K562 (cell line): ENCODE results near the gene SPCS2. TPM values are rescaled to one million over a fixed set of nuclear protein-coding genes. Genes with fewer than 3 reads are reported as not detected.
A peak's percentile ranks its signal among the peaks of the same experiment; 100 is the strongest.

Experiments
- ATAC-seq: fragments of 200-7000 bp; cut with Tn5 transposase; 3 replicates; pipeline ENCODE4 v1.9.1; 2020; ENCODE audit warnings: moderate library complexity
- BruUV-seq: library from RNA; stranded (reverse); fragments of 400-500 nt; replicated peaks from 2 replicates; lab custom pipeline; 2021; lab: Mats Ljungman, UMichigan
- CTCF ChIA-PET: fragments of 300-600 bp; formaldehyde crosslinking; extraction: SDS; loops from one replicate; lab custom pipeline; 2021; ENCODE audit warnings: low intra/inter-chr PET ratio; lab: Yijun Ruan, JAX
- POLR2A ChIA-PET: fragments of 300-600, 350-650 bp; sonication (Branson Sonifier 250); formaldehyde crosslinking; extraction: SDS; loops from one replicate; lab custom pipeline; 2021; ENCODE audit warnings: antibody characterized with exemption, inconsistent platforms; lab: Yijun Ruan, JAX
- DNase-seq, 4 experiments: peaks; one replicate each; pipeline versions ENCODE4 v3.0.0 to v3.0.0-alpha.2; 2011 to 2018; ENCODE audit warnings: low spot score in 3 of 4, mixed read lengths in 3 of 4; ENCODE audit errors: extremely low read depth in 1 of 4
- FAIRE-seq: peaks from 2 replicates; lab custom pipeline; 2011; peaks lifted over from hg19 to GRCh38; lab: Jason Lieb, UNC
- H2AFZ ChIP-seq: 2 replicates; pipeline ENCODE4 v1.6.0; 2011; ENCODE audit warnings: low read depth, low read length, control low read depth, inconsistent platforms
- H3K27ac ChIP-seq: fragments of 200-600 bp; 3 replicates; pipeline ENCODE4 v1.8.0; 2011; ENCODE audit warnings: low read depth, mild to moderate bottlenecking, control low read depth, inconsistent platforms, low read length, moderate library complexity, mixed read lengths; ENCODE audit errors: extremely low read depth
- H3K27me3 ChIP-seq, 2 experiments: fragments of 300-600 bp in 1 of 2; 2 replicates in 1 of 2; 3 replicates in 1 of 2; pipeline versions ENCODE4 v1.6.0 to v1.8.0; 2011; ENCODE audit warnings: inconsistent platforms in 2 of 2, low read length in 2 of 2, mild to moderate bottlenecking in 1 of 2, mixed read lengths in 1 of 2, moderate library complexity in 1 of 2; ENCODE audit not compliant: control insufficient read depth in 2 of 2, insufficient read depth in 2 of 2
- H3K36me3 ChIP-seq: fragments of 300-600 bp; 3 replicates; pipeline ENCODE4 v1.8.0; 2011; ENCODE audit warnings: mild to moderate bottlenecking, low read length, inconsistent platforms; ENCODE audit not compliant: control insufficient read depth, insufficient read depth
- H3K4me1 ChIP-seq, 2 experiments: fragments of 200-600 bp in 1 of 2; replicated peaks in 1 of 2; 2 replicates in 1 of 2; 3 replicates in 1 of 2; pipeline versions ENCODE4 v1.5.1 to v1.8.0; 2011; ENCODE audit warnings: inconsistent platforms in 2 of 2, low read length in 2 of 2, mild to moderate bottlenecking in 1 of 2, mixed read lengths in 1 of 2, moderate library complexity in 1 of 2; ENCODE audit not compliant: control insufficient read depth in 2 of 2, insufficient read depth in 2 of 2
- H3K4me2 ChIP-seq: 2 replicates; pipeline ENCODE4 v1.6.1; 2011; ENCODE audit warnings: low read length, control low read depth, inconsistent platforms, mixed read lengths; ENCODE audit not compliant: insufficient read depth
- H3K4me3 ChIP-seq: fragments of 200-600 bp; sonication (generic), shearing (Covaris generic); 2 replicates; pipeline ENCODE4 v1.5.1; 2016; ENCODE audit warnings: control low read depth, inconsistent platforms
- H3K79me2 ChIP-seq: fragments of 200-600 bp; 3 replicates; pipeline ENCODE4 v1.8.0; 2011; ENCODE audit warnings: low read length, inconsistent platforms; ENCODE audit not compliant: control insufficient read depth, insufficient read depth
- H3K9ac ChIP-seq, 2 experiments: 2 replicates each; pipeline versions ENCODE4 v1.6.0 to v1.6.1; 2011; ENCODE audit warnings: low read depth in 2 of 2, low read length in 2 of 2, control low read depth in 1 of 2, inconsistent platforms in 1 of 2, mild to moderate bottlenecking in 1 of 2, mixed read lengths in 1 of 2; ENCODE audit not compliant: insufficient read depth in 1 of 2
- H3K9me1 ChIP-seq: one replicate; pipeline ENCODE4 v1.6.0; 2011; ENCODE audit warnings: inconsistent platforms, mild to moderate bottlenecking, low read length, moderate library complexity; ENCODE audit not compliant: control insufficient read depth, insufficient read depth
- H3K9me3 ChIP-seq: replicated peaks from 2 replicates; pipeline ENCODE4 v1.5.1; 2011; ENCODE audit warnings: low read depth, low read length, inconsistent platforms; ENCODE audit not compliant: control insufficient read depth, insufficient read depth
- H4K20me1 ChIP-seq: replicated peaks from 2 replicates; pipeline ENCODE4 v1.6.1; 2011; ENCODE audit warnings: low read length, inconsistent platforms, mixed read lengths; ENCODE audit not compliant: control insufficient read depth, insufficient read depth
- CBFA2T3 ChIP-seq: fragments of 450-650 bp; IDR thresholded peaks from 2 replicates; pipeline ENCODE4 v1.6.1; 2017
- HOXB6 ChIP-seq: fragments of 250-450 bp; sonication (Bioruptor Pico); IDR thresholded peaks from 2 replicates; pipeline ENCODE4 v1.5.1; 2022; ENCODE audit warnings: mild to moderate bottlenecking, borderline replicate concordance
- MEF2A ChIP-seq: IDR thresholded peaks from 2 replicates; pipeline ENCODE4 v1.6.1; 2011; ENCODE audit warnings: low read depth, mild to moderate bottlenecking, low read length, moderate library complexity; ENCODE audit not compliant: control insufficient read depth
- MEF2D ChIP-seq: conservative IDR thresholded peaks from 2 replicates; pipeline ENCODE4 v1.6.1; 2016; ENCODE audit warnings: low read depth, missing genetic modification characterization, missing compliant biosample characterization
- MTA2 ChIP-seq: fragments of 450-650 bp; IDR thresholded peaks from 2 replicates; pipeline ENCODE4 v1.6.1; 2016; ENCODE audit warnings: low read depth
- NFE2 ChIP-seq: IDR thresholded peaks from 2 replicates; pipeline ENCODE4 v1.6.1; 2014; ENCODE audit warnings: antibody characterized with exemption, low read depth
- SNRNP70 ChIP-seq: fragments of 200-400 bp; formaldehyde crosslinking; optimal IDR thresholded peaks from 2 replicates; pipeline ENCODE3; 2017; ENCODE audit warnings: low read depth, low read length
- SRSF3 ChIP-seq: fragments of 200-400 bp; formaldehyde crosslinking; IDR thresholded peaks from 2 replicates; pipeline ENCODE4 v1.6.1; 2016; ENCODE audit warnings: mild to moderate bottlenecking, low read length, moderate library complexity; ENCODE audit not compliant: insufficient read depth
- TAL1 ChIP-seq: fragments of 450-650 bp; IDR thresholded peaks from 2 replicates; pipeline ENCODE4 v1.6.1; 2016; ENCODE audit warnings: mild to moderate bottlenecking
- TCF3 ChIP-seq: sonication (generic); formaldehyde crosslinking; IDR thresholded peaks from 2 replicates; pipeline ENCODE4 v1.4.0; 2020; ENCODE audit warnings: mild to moderate bottlenecking, missing genetic modification reagents
- ZNF3 ChIP-seq: fragments of 250-450 bp; sonication (Bioruptor Pico); IDR thresholded peaks from 2 replicates; pipeline ENCODE4 v1.5.0; 2021; ENCODE audit warnings: mild to moderate bottlenecking, moderate library complexity
- WGBS: fragments of 100-300 bp; shearing (Covaris generic); methylation state at CpG from one replicate; pipeline ENCODE4 v1.1.6; 2016; ENCODE audit warnings: low coverage, mixed read lengths; ENCODE audit not compliant: insufficient coverage; ENCODE audit errors: missing lambda C conversion rate; 5-methylcytosine and 5-hydroxymethylcytosine counted together
- in situ Hi-C: fragments of 300-500 bp; cut with MboI; formaldehyde crosslinking; loops from 4 replicates; pipeline ENCODE4 v1.15.0; 2018; ENCODE audit warnings: inconsistent platforms, mixed read lengths
- intact Hi-C: fragments of 100-400 bp; cut with micrococcal nuclease; formaldehyde crosslinking; loops from 2 replicates; pipeline ENCODE4 v1.14.2; 2022
- polyA plus RNA-seq, 8 experiments: library from polyadenylated mRNA; depleted of rRNA in 4 of 8; stranded (reverse) in 5 of 8; unstranded in 3 of 8; fragments of >200 nt; fragmentation: Nextera tagmentation in 2 of 8; fragmentation: Illumina TruSeq in 1 of 8; extraction: Ambion mirVana in 2 of 8; extraction: Trizol in 1 of 8; gene quantifications; 2 replicates each; pipeline versions ENCODE4 v1.2.1 to v1.2.3, GENCODE V29; 2011 to 2014; ENCODE audit warnings: inconsistent platforms in 1 of 8, missing spikeins in 1 of 8
- total RNA-seq, 7 experiments: library from RNA; depleted of rRNA in 6 of 7; stranded (reverse); fragments of >200 nt in 6 of 7; fragmentation: Illumina TruSeq in 2 of 7; extraction: Trizol in 2 of 7; gene quantifications; 2 replicates each; pipeline versions ENCODE4 v1.2.1 to v1.2.3, GENCODE V29; 2011 to 2021; ENCODE audit warnings: low replicate concordance in 1 of 7
- TF ChIP-seq, protein P1 (sequence below): sonication (generic); formaldehyde crosslinking; IDR thresholded peaks from 2 replicates; pipeline ENCODE4 v1.5.0; 2020; ENCODE audit warnings: missing genetic modification reagents
- TF ChIP-seq, protein P2 (sequence below): fragments of 450-650 bp; IDR thresholded peaks from 2 replicates; pipeline ENCODE4 v1.7.0; 2016; ENCODE audit warnings: borderline replicate concordance
- TF ChIP-seq, protein P3 (sequence below): fragments of 250-450 bp; sonication (Bioruptor Pico); IDR thresholded peaks from 2 replicates; pipeline ENCODE4 v1.6.1; 2021; ENCODE audit warnings: mild to moderate bottlenecking
- TF ChIP-seq, protein P4 (sequence below): sonication (generic); formaldehyde crosslinking; IDR thresholded peaks from 2 replicates; pipeline ENCODE4 v1.8.0; 2022; ENCODE audit warnings: missing genetic modification reagents, mild to moderate bottlenecking, borderline replicate concordance
- TF ChIP-seq, protein P5 (sequence below): sonication (generic); formaldehyde crosslinking; IDR thresholded peaks from 2 replicates; pipeline ENCODE4 v1.8.1; 2022; ENCODE audit warnings: missing genetic modification reagents

SPCS2 gene
- total and polyA plus RNA-seq, 9 of the 15 experiments (the other 6 are each of a cell fraction or from before 2014, with no cell fraction given) = 38.2 to 458 (median 193) TPM

DNA sequence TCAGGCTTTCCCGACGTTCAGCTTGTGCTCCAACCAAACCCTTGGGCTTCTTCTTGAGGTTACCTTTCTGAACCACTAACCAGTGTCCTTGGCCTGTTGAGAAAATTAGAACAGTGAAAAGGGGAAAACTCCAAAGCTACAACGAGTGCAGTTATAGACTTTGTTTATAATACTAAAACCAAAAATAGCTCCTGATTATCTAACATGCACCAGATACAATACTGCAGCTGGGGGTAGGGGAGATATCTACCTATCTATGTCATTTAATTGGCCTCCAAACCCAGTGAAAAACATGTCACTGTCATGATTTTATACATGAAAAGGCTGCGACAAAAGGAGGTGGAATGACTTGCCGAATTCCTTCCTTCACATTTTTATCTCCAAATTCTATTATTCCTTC is 12.1 kb upstream of the SPCS2 start:
- no peak for DNase-seq
- peaks cover 76% of the 10 kb centered on the region for H3K36me3 ChIP-seq
- peaks cover 0 to 13% of the 10 kb centered on the region in 2 experiments; a peak in 2 of 5 replicates for H3K4me1 ChIP-seq
- FAIRE-seq = peak; percentile 23
- no peak overlapping the region for H3K4me2 ChIP-seq
- POLR2A ChIA-PET = interaction anchor here (0.7 to 2.5 kb wide), 3 partner anchors 9 to 213 kb away, joined by 3 to 11 read pairs (median 5); partner anchors contain the start of genes SPCS2 and XRRA1
- H3K9me3 ChIP-seq = no peaks in the 10 kb centered on the region
- TF ChIP-seq TCF3 (0 out of 2 replicates have a peak, but pooled peaks have one; percentile 6), HOXB6 (CRISPR knock-in tag) (no peak), MEF2A (peak; percentile 62; the same call in 1 of the 2 replicates), SRSF3 (no peak), MTA2 (no peak), CBFA2T3 (peak; percentile 41; the same call in 1 of the 2 replicates), MEF2D (0 out of 2 replicates have a peak, but pooled peaks have one; percentile 60), ZNF3 (CRISPR knock-in tag) (no peak), SNRNP70 (no peak), TAL1 (peak; percentile 20; the same call in 1 of the 2 replicates), NFE2 (peak; percentile 29; the same call in 1 of the 2 replicates)
- TF ChIP-seq, protein P1, sequence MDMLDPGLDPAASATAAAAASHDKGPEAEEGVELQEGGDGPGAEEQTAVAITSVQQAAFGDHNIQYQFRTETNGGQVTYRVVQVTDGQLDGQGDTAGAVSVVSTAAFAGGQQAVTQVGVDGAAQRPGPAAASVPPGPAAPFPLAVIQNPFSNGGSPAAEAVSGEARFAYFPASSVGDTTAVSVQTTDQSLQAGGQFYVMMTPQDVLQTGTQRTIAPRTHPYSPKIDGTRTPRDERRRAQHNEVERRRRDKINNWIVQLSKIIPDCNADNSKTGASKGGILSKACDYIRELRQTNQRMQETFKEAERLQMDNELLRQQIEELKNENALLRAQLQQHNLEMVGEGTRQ (CRISPR knock-in tag) = no peak
- TF ChIP-seq, protein P2, sequence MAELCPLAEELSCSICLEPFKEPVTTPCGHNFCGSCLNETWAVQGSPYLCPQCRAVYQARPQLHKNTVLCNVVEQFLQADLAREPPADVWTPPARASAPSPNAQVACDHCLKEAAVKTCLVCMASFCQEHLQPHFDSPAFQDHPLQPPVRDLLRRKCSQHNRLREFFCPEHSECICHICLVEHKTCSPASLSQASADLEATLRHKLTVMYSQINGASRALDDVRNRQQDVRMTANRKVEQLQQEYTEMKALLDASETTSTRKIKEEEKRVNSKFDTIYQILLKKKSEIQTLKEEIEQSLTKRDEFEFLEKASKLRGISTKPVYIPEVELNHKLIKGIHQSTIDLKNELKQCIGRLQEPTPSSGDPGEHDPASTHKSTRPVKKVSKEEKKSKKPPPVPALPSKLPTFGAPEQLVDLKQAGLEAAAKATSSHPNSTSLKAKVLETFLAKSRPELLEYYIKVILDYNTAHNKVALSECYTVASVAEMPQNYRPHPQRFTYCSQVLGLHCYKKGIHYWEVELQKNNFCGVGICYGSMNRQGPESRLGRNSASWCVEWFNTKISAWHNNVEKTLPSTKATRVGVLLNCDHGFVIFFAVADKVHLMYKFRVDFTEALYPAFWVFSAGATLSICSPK = no peak
- TF ChIP-seq, protein P3, sequence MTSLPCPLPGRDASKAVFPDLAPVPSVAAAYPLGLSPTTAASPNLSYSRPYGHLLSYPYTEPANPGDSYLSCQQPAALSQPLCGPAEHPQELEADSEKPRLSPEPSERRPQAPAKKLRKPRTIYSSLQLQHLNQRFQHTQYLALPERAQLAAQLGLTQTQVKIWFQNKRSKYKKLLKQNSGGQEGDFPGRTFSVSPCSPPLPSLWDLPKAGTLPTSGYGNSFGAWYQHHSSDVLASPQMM (CRISPR knock-in tag) = no peak
- TF ChIP-seq, protein P4, sequence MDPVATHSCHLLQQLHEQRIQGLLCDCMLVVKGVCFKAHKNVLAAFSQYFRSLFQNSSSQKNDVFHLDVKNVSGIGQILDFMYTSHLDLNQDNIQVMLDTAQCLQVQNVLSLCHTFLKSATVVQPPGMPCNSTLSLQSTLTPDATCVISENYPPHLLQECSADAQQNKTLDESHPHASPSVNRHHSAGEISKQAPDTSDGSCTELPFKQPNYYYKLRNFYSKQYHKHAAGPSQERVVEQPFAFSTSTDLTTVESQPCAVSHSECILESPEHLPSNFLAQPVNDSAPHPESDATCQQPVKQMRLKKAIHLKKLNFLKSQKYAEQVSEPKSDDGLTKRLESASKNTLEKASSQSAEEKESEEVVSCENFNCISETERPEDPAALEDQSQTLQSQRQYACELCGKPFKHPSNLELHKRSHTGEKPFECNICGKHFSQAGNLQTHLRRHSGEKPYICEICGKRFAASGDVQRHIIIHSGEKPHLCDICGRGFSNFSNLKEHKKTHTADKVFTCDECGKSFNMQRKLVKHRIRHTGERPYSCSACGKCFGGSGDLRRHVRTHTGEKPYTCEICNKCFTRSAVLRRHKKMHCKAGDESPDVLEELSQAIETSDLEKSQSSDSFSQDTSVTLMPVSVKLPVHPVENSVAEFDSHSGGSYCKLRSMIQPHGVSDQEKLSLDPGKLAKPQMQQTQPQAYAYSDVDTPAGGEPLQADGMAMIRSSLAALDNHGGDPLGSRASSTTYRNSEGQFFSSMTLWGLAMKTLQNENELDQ = no peak
- TF ChIP-seq, protein P5, sequence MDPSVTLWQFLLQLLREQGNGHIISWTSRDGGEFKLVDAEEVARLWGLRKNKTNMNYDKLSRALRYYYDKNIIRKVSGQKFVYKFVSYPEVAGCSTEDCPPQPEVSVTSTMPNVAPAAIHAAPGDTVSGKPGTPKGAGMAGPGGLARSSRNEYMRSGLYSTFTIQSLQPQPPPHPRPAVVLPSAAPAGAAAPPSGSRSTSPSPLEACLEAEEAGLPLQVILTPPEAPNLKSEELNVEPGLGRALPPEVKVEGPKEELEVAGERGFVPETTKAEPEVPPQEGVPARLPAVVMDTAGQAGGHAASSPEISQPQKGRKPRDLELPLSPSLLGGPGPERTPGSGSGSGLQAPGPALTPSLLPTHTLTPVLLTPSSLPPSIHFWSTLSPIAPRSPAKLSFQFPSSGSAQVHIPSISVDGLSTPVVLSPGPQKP (CRISPR knock-in tag) = no peak
- no peak overlapping the region for H2AFZ ChIP-seq
- in situ Hi-C loops (no loop called here), intact Hi-C loops (no loop called here)
- no peak overlapping the region for H3K9ac ChIP-seq
- CTCF ChIA-PET = no interaction called here
- BruUV-seq = no TSS peak
- no peak for ATAC-seq
- no peaks in the 10 kb centered on the region for H3K27me3 ChIP-seq
- H4K20me1 ChIP-seq = 0 out of 2 replicates have a peak, but pooled peaks cover 3% of the 10 kb centered on the region
- WGBS = 47% methylated on average over 5 of the region's 5 CpGs
- H3K27ac ChIP-seq = no peak overlapping the region
- no peaks in the 10 kb centered on the region for H3K79me2 ChIP-seq
- H3K4me3 ChIP-seq = no peak overlapping the region
- no peaks in the 10 kb centered on the region for H3K9me1 ChIP-seq
